GM18526 (cell line): Measurements from ENCODE around the gene FGD3.

ENCODE experiments used
- POLR2A ChIP-seq: IDR thresholded peaks from 3 replicates; pipeline ENCODE4 v1.6.1; 2011; ENCODE audit not compliant: insufficient read length; ENCODE audit errors: extremely low read depth

Gene FGD3

GRCh38 chr9:92969516-92970466 lies 22.5 kb downstream of the FGD3 start:
- TF ChIP-seq POLR2A, result no peak

- TF ChIP-seq POLR2A, result no peak
Measured at GRCh38 chr9:92970467-92970923, 23.2 kb downstream of the FGD3 start.

- TF ChIP-seq POLR2A, result no peak
Measured at GRCh38 chr9:92971121-92971520, 23.8 kb downstream of the FGD3 start.

GRCh38 chr9:92971776-92972175 lies 24.5 kb downstream of the FGD3 start:
- TF ChIP-seq POLR2A, result no peak

- no peak for TF ChIP-seq POLR2A
Measured at GRCh38 chr9:92973700-92974099, 26.4 kb downstream of the FGD3 start.

GRCh38 chr9:92974161-92974661 lies 26.9 kb downstream of the FGD3 start:
- TF ChIP-seq POLR2A, result no peak

GRCh38 chr9:92974761-92975755 lies 27.7 kb downstream of the FGD3 start:
- no peak for TF ChIP-seq POLR2A

- TF ChIP-seq POLR2A, result no peak
Measured at GRCh38 chr9:92976431-92976830, 29.1 kb downstream of the FGD3 start.

- no peak for TF ChIP-seq POLR2A
Measured at GRCh38 chr9:92977279-92977678, 30.0 kb downstream of the FGD3 start.

GRCh38 chr9:92978345-92978875 lies 31.1 kb downstream of the FGD3 start:
- TF ChIP-seq POLR2A, result no peak

- TF ChIP-seq POLR2A, result no peak
Measured at GRCh38 chr9:92979283-92980056, 32.1 kb downstream of the FGD3 start.

- no peak for TF ChIP-seq POLR2A
Measured at GRCh38 chr9:92980085-92980745, 32.9 kb downstream of the FGD3 start.

- TF ChIP-seq POLR2A, result no peak
Measured at GRCh38 chr9:92982130-92982529, 34.8 kb downstream of the FGD3 start.

GRCh38 chr9:92983984-92984589 lies 36.8 kb downstream of the FGD3 start:
- TF ChIP-seq POLR2A, result no peak

GRCh38 chr9:92984976-92985375 lies 37.7 kb downstream of the FGD3 start:
- no peak for TF ChIP-seq POLR2A
